Stimulated activated CD8-positive, alpha-beta memory T cell treated with anti-CD3 and anti-CD28 coated beads, Interleukin-4, amount 100 ng/mL, for 1 hour (primary cell): Measurements from ENCODE around the gene TAS2R60.
"Not testable (repeated sequence)": the region's sequence is repeated elsewhere in the genome, so short reads cannot be mapped to it uniquely, and the experiment has no call there.

Source experiments
- DNase-seq, 2 donors: peaks; one replicate each; pipeline ENCODE4 v3.0.0-alpha.2; 2020; ENCODE audit warnings: low read depth in 2 of 2, low spot score in 1 of 2

Gene TAS2R60, protein sequence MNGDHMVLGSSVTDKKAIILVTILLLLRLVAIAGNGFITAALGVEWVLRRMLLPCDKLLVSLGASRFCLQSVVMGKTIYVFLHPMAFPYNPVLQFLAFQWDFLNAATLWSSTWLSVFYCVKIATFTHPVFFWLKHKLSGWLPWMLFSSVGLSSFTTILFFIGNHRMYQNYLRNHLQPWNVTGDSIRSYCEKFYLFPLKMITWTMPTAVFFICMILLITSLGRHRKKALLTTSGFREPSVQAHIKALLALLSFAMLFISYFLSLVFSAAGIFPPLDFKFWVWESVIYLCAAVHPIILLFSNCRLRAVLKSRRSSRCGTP

DNA sequence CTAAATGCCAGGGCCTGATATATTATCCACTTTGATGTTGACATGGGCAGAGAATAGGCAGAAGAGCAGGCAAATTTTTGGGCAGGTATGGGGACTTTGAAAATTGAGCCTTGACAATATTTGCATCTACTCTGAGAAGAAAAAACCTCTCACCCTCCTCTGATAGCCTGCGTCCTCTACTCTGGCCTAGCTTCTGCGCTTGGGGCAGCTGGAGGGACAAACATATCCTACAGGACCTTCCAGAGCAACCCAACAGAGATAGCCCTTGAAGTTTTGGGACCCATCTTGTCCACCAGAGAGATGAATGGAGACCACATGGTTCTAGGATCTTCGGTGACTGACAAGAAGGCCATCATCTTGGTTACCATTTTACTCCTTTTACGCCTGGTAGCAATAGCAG, at the start of gene TAS2R60:
Gene TAS2R60, plus strand, starts transcription at position 301 of the 400 bp plus-strand sequence. Its CDS starts 0 bp downstream, at position 301.
- no peak for DNase-seq

GRCh38 chr7:143394068-143394467, 49.2 kb upstream of the TAS2R60 start:
- no peak for DNase-seq

- DNase-seq, result no peak
Observed at GRCh38 chr7:143394777-143395176, 48.5 kb upstream of the TAS2R60 start.

- DNase-seq, result no peak
Observed at GRCh38 chr7:143395187-143396149, 47.8 kb upstream of the TAS2R60 start.

- DNase-seq, result no peak
Observed at GRCh38 chr7:143396182-143396581, 47.1 kb upstream of the TAS2R60 start.

DNA sequence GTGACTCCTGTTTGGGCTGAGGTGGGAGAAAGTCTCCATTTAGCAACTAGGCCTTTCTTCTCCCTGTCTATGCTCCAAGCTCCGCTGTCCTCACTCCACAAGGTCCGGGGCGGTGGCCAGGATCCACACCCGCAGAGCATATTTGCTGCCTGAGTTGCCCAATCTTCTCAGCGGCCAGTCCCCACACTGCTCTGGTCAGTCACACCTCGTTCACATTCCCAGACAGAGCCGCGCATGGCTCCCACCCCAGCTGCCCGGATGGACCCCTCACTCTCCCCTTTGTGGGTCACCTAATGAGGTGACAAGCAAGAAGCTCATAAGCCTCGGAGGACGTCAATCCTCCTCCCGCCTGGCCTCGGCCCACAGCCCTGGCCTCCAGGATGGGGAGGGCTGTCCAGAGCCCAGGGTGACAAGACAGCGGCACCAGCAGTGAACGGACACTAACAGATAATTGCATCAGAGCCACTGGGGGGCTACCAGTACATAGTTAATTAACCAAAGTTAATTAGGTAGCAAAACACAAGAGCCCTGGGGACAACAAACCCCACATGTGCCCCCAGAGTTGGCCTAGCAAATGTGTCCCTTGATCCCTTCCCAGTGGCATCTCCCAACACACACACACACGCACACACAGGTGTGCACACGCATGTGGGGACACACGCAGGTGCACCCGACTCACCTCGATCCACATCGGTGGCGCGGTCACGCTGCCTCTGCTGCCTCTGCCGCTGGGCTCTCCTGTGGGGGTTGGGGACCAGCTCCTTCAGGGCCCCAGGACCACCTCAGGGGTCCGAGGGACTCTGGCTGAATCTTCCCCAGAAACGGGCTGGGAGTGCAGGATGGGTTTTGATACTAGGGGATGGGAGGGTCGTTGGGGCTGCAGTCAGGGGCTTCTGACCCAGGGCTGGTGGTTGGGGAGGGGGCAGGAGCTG, 46.4 kb upstream of the TAS2R60 start:
- DNase-seq, result no peak

- no peak for DNase-seq
Observed at GRCh38 chr7:143397710-143398530, 45.3 kb upstream of the TAS2R60 start.

DNA sequence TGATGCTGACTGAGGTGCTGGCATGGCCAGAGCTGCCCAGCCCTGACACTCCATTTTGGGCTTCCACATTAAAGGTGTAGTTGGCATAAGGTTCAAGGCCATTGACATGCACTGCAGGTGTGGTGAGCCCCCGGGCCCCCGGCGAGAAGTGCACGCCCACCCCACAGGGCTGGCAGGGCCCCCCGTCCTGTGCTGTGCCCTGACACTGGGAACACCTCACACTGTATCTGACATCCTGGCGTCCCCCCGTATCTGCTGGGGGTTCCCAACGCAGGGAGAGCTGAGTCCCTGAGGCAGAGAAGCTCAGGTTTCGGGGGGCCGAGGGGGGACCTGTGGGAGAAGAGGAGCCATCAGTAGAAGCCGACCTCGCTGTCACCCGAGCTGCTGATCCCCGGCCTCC, 44.6 kb upstream of the TAS2R60 start:
- no peak for DNase-seq

GRCh38 chr7:143399151-143399550, 44.1 kb upstream of the TAS2R60 start:
- no peak for DNase-seq

DNA sequence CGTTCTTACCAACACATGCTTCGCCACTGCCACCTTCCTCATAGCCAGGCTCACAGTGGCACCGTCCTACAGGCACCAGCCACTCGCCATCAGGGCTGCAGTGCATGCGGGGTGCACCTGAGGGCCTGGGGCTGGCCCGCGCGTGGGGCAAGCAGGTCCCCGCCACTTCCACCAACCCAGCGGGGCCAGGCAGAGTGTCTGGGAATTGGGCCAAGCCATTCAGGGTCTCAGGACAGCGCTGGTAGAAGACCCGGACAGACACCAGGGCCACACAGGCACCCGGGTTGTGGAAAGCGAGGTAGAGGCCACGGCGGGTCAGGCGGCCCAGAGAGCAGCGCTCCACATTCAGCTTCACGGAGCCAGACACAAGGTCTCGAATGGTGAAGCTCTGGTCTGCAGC, 43.6 kb upstream of the TAS2R60 start:
- DNase-seq, result no peak

DNA sequence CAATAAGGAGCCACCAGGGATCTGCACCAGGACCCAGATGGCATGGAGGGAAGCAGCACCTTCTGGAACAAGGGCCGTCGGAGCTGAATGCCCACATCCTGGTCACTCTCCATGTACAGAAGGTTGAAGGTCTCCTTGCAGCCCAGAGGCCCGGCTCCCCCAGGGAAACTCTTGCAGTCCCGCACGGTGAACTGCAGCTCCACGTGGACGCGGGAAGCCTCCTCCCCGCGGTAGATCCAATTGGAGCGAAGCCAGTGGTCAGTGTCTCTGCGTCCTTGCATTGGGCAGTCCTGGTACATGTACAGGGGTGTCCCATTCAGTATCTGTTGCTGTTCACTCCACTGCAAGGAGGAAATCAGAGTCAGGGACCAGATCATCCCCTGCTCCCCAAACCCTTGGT, 42.0 kb upstream of the TAS2R60 start:
- DNase-seq, result no peak

DNA sequence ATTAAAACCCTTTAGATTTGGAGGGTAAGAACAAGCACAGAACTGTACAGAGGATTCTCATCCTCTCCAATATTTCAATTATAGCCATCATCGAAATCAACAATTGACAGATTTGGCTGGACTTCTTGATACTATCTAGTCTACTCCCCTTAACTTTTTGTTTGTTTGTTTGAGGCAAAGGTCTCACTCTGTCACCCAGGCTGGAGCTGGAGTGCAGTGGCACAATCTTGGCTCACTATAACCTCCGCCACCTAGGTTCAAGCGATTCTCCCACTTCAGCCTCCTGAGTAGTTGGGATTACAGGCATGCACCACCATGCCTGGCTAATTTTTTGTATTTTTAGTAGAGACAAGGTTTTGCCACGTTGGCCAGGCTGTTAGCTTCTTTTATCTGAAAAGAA, 41.0 kb upstream of the TAS2R60 start:
- not testable (repeated sequence) for DNase-seq

- DNase-seq, result no peak
Observed at GRCh38 chr7:143405173-143406001, 37.9 kb upstream of the TAS2R60 start.

DNA sequence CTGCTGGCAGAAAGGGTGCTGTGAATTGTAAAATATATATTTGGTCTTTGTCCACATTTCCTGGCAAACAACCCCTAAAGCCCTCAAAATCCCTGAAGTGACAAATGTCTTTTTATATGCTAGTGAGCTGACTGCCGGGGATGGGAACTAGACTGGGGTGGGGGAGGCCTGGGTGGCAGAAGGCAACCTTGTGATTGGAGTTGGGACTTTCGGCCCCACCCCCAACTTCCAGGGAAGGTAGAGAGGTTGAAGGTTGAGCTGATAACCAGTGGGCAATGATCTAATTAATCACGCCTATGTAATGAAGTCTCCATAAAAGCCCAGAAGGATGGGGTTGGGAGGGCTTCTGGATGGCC, 37.3 kb upstream of the TAS2R60 start:
- no peak for DNase-seq

DNA sequence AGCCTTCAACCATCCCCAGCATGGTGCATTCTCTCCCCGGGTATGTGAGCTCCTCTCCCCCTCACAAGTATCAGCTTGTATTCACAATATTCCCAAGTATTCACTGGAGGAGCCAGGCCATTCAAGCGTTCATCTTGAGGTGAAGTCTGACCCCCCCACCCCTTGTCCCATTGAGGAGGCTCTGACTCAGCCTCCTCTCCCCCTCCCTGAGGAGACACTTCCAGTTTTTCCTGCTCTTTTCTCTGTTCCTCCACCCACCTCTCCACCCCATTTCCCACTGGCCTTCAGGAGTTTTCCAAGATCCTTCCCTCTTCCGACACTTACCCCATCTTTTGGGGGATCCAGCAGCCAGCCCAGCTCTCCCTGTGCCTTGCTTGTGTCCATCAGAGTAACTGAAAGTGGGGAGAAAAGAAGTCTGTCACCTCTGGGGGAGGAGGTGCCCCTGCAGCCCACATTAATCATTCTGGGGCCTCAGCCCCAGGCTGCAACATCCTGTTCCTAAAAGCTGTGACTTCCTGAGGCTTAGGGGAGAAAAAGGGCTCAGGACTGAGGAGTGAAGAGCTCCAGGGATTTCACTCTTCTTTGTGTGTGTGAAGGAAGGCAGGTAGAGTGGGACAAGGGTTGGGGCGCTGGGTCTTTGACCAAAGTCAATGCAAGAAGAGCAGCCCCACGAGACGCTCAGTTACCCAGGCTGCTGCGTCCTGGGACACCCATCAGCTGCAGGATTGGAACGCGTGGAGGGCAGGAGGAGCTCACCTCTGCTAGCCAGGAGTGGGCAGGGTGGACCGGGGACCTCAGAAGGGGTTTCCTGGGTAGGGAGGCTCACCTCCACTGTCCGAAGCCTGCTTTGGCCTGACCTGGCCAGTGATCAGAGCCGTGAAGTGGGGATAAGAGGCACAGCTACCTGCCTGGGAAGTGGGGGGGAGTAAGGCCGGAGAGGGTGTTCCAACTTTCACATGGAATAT, 35.7 kb upstream of the TAS2R60 start:
- DNase-seq, result peak in 1 of 2 donors; percentile 17

DNA sequence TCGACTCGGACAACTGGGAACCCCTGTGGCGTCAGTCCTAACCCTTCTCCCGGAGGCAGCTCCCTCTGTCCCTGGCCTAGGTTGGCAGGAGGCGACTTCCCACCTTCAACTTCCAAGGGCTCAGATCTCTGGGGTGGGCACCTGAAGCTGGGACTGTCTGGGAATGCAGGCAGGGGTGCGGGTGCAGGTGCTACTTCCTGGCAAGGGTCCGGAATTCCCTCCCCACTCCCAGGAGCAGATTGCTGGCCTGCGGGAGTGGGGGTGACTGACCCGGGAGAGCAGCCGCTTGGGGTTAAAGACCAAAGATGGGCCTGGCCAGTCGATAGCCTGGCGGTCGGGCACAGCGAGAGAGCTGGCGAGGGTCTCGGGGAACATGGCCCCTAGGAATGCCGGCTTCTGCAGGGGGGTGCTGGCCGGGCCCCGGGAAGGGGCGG, 35.0 kb upstream of the TAS2R60 start:
- DNase-seq, result no peak

DNA sequence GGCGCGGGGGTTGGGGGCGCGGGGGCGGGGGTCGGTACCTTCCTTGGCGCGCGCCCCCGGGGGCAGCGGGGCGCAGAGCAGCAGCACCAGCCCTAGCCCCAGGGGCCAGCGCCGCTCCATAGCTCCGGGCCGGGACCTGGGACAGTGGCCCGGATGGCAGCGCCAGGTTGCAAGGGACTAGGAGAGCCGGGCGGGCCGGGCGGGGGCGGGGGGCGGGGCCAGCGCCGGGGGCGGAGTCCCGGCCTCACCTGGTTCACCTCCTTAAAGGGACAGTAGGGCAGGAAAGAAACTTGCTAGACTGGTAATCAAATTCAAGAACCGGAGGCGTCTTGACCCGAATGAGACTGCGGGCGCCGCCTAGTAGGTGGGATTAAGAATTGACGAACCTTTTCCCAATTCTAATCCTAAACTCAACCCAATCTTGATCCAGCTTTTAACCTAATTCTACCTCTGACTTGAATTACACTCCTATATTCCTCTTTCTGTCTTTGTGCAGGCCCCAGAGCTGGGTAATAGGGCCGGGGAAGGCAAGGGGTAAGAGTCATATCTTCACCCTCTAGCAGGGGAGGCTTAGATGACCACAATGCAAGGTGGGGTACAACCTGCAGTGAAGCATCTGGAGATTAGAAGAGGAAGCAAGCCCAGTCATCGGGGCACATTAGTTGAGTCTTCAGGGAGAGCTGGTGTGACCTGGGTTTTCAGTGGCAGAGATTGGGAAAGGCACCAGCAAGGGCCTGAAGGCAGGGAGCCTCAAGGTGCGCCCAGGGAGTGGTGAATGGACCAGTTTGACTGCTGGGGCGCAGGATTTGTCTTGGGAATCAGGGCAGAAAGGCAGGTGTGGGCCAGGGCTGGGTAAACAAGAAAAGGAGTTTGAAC, 34.3 kb upstream of the TAS2R60 start, which contains the start of gene EPHA1:
Gene EPHA1, minus strand, starts transcription at position 171 of the 876 bp plus-strand sequence. Its CDS starts 51 bp downstream, at position 120.
- DNase-seq, result peak in 1 of 2 donors; percentile 17
